ENCODE measurements around the gene RBM26. TPM values are rescaled to one million over a fixed set of nuclear protein-coding genes. Genes with fewer than 3 reads are reported as not detected.

The RBM26 gene
- total RNA-seq, 1 experiment from 2014 or later: 70.5 TPM

- no peaks in the 10 kb centered on the region for H3K36me3 Mint-ChIP-seq (ENCODE audit: insufficient read depth in 1 of 3, low read depth in 3 of 3)
- no peak for TF ChIP-seq CTCF (conservative IDR thresholded peaks at IDR 0.05)
- no peak overlapping the region for H3K4me3 Mint-ChIP-seq
- Histone ChIP-seq H3K23me2 (ENCODE audit: insufficient read length, low read depth, low read length, poor library complexity, severe bottlenecking) (no peaks in the 10 kb centered on the region), H2AFZ (ENCODE audit: low read length) (no peak overlapping the region), H3K4me1 (ENCODE audit: insufficient read depth, low read length) (peaks cover 7% of the 10 kb centered on the region; the same call in 1 of the 2 replicates), H3K9ac (ENCODE audit: extremely low read depth, insufficient read length, low read length) (no peak overlapping the region), H3K79me1 (ENCODE audit: insufficient read depth, low read depth, low read length, poor library complexity, severe bottlenecking) (no peaks in the 10 kb centered on the region), H3K27me3 (ENCODE audit: insufficient read depth, low read length) (no peaks in the 10 kb centered on the region), H2AK5ac (ENCODE audit: insufficient read length, low read length) (no peak overlapping the region), H4K5ac (ENCODE audit: insufficient read length, low read depth, low read length) (no peak overlapping the region), H3K9me3 (ENCODE audit: control insufficient read depth, low read depth, low read length) (no peaks in the 10 kb centered on the region), H3K14ac (ENCODE audit: insufficient read depth, low read length) (no peak overlapping the region), H3K4ac (ENCODE audit: low read depth, low read length) (no peak overlapping the region), H3K23ac (ENCODE audit: insufficient read length, low read depth, low read length) (no peak overlapping the region), H3T11ph (ENCODE audit: low read length) (no peak overlapping the region), H2BK120ac (ENCODE audit: low read depth, low read length, poor library complexity, severe bottlenecking) (no peak overlapping the region), H2BK20ac (ENCODE audit: low read depth, low read length, poor library complexity, severe bottlenecking) (no peak overlapping the region), H4K91ac (ENCODE audit: insufficient read length, low read depth, low read length) (no peak overlapping the region), H3K27ac (ENCODE audit: insufficient read length, low read depth, low read length) (no peak overlapping the region), H4K20me1 (ENCODE audit: control insufficient read depth, insufficient read depth, insufficient read length) (no peaks in the 10 kb centered on the region), H3K18ac (ENCODE audit: insufficient read length, low read depth, low read length) (no peak overlapping the region), H2BK5ac (ENCODE audit: insufficient read length, low read length) (no peak overlapping the region), H3K56ac (ENCODE audit: insufficient read length, low read depth, low read length) (no peak overlapping the region), H3K79me2 (ENCODE audit: insufficient read depth, low read length) (no peaks in the 10 kb centered on the region), H4K8ac (replicated peaks; ENCODE audit: insufficient read length, low read depth, low read length) (no peak overlapping the region), H2BK12ac (ENCODE audit: insufficient read length, low read depth, low read length) (no peak overlapping the region), H2BK15ac (ENCODE audit: low read depth, low read length) (no peak overlapping the region), H3K4me2 (ENCODE audit: insufficient read depth, insufficient read length, low read length) (no peak overlapping the region)
- no peaks in the 10 kb centered on the region; a peak in 1 of 5 replicates for H3K9me3 Mint-ChIP-seq
- WGBS (ENCODE audit: extremely low coverage, insufficient read length, low lambda C conversion rate): no CpG with 5 or more reads among the region's 3 CpGs
- peaks cover 37 to 50% of the 10 kb centered on the region in 2 experiments for H3K4me1 Mint-ChIP-seq
- H3K27ac Mint-ChIP-seq: peak overlapping the region in 1 of 3 experiments; percentile 8; a peak in 1 of 7 replicates
- DNase-seq: no peak
- no peaks in the 10 kb centered on the region for H3K27me3 Mint-ChIP-seq (ENCODE audit: low read depth)
These were observed 120.9 kb downstream of the RBM26 start for GRCh38 chr13:79285159-79285558.
